ENCODE results near the gene MLH1. TPM values are rescaled to one million over a fixed set of nuclear protein-coding genes. Genes with fewer than 3 reads are reported as not detected.
"Not testable (repeated sequence)": the region's sequence is repeated elsewhere in the genome, so short reads cannot be mapped to it uniquely, and the experiment has no call there.

Gene MLH1
- total and polyA plus RNA-seq, 9 donors, result 39.9 to 59.4 (median 50.3) TPM

DNA sequence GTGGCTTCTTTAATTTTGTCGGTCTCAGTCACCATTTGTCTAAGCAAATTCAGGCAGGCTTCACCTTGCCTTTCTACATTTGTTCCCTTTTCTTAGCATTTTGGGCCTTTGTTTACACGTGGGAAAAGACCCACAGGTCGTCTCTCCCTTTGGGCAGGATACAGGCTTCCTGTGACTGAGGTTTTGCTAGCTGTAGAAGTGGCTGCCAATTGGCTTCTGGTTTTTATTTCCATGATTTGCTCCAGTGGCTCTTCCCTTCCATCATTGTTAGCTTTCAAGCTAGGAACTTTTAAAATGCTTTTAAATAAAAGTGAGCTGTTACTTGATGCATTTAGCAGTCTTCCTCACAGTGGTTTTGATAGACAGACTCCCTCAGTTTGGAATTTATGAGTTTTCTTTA, 37.3 kb downstream of the MLH1 start:
- H3K4me1 ChIP-seq (ENCODE audit: control insufficient read depth, insufficient read depth, low read length), result peaks cover 14% of the 10 kb centered on the region
- peak overlapping the region; percentile 72 for H3K27ac ChIP-seq (ENCODE audit: low read length)
- H3K9me3 ChIP-seq (replicated peaks; ENCODE audit: control insufficient read depth, low read depth, low read length), result peaks cover 2% of the 10 kb centered on the region
- H3K4me3 ChIP-seq (ENCODE audit: low read length), result no peak overlapping the region
- peak; percentile 93 for DNase-seq
- no peaks in the 10 kb centered on the region for H3K27me3 ChIP-seq (ENCODE audit: control insufficient read depth, insufficient read depth, low read length)
- WGBS (ENCODE audit: insufficient coverage), result no CpG with 5 or more reads among the region's 3 CpGs
- H3K36me3 ChIP-seq (ENCODE audit: control insufficient read depth, insufficient read depth, low read length), result peaks cover 57% of the 10 kb centered on the region

DNA sequence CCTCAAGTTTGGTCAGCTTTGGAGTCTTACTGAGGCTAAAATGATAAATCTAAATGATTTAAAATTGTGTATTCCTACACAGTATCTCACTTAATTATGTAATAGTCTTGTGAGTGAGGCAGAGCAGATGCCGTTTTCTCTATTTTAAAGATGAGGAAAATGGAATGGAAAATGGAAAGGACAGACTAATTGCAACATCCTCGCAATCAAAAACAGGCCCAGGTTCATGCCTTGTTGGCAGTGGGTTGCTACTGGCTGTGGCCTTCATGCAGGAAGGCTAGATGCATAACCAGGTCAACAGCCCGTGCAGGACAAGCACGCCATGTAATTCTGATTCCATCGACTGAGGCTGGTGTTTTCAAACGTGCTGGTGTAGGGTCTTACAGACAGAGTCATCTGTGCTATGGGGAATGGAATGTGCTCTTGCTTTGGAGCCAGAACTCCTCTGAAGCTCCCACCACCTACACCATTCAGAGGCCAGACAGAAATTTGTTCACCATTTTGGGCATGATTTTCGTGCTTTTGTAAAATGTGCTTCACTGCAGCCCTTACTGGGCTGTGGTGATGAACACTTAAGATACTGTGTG, 37.9 kb downstream of the MLH1 start:
- H3K36me3 ChIP-seq (ENCODE audit: control insufficient read depth, insufficient read depth, low read length), result peaks cover 58% of the 10 kb centered on the region
- H3K27me3 ChIP-seq (ENCODE audit: control insufficient read depth, insufficient read depth, low read length), result no peaks in the 10 kb centered on the region
- peaks cover 14% of the 10 kb centered on the region for H3K4me1 ChIP-seq (ENCODE audit: control insufficient read depth, insufficient read depth, low read length)
- peak; percentile 45 for DNase-seq
- H3K9me3 ChIP-seq (replicated peaks; ENCODE audit: control insufficient read depth, low read depth, low read length), result peaks cover 8% of the 10 kb centered on the region
- 88% methylated on average over 1 of the region's 7 CpGs for WGBS (ENCODE audit: insufficient coverage)
- no peak overlapping the region for H3K4me3 ChIP-seq (ENCODE audit: low read length)
- peak overlapping the region; percentile 18 for H3K27ac ChIP-seq (ENCODE audit: low read length)

DNA sequence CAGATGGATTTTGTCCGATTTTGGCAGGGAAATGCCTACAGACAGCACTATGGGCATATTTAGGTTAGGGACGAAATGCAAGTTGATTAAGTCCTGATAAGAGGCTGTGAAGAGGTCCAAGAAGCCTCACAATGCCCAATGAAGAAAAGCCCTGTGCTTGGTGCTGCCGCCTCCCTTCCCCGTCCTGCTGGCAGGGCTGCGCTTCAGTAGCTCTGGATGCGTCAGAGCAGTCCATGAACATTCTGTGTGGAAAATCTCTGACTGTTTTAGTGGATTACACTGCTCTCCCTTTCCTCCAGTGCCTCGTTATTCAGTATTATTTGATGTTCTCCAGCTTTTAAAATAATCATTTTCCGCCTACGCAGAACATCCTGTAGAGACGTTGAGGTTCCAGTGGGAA, 39.6 kb downstream of the MLH1 start:
- DNase-seq, result peak; percentile 94
- Histone ChIP-seq H3K9me3 (replicated peaks; ENCODE audit: control insufficient read depth, low read depth, low read length) (peaks cover 15% of the 10 kb centered on the region), H3K27ac (ENCODE audit: low read length) (peak overlapping the region; percentile 69), H3K27me3 (ENCODE audit: control insufficient read depth, insufficient read depth, low read length) (no peaks in the 10 kb centered on the region), H3K36me3 (ENCODE audit: control insufficient read depth, insufficient read depth, low read length) (peaks cover 59% of the 10 kb centered on the region), H3K4me1 (ENCODE audit: control insufficient read depth, insufficient read depth, low read length) (peaks cover 14% of the 10 kb centered on the region), H3K4me3 (ENCODE audit: low read length) (no peak overlapping the region)
- 33% methylated on average over 2 of the region's 10 CpGs for WGBS (ENCODE audit: insufficient coverage)

DNA sequence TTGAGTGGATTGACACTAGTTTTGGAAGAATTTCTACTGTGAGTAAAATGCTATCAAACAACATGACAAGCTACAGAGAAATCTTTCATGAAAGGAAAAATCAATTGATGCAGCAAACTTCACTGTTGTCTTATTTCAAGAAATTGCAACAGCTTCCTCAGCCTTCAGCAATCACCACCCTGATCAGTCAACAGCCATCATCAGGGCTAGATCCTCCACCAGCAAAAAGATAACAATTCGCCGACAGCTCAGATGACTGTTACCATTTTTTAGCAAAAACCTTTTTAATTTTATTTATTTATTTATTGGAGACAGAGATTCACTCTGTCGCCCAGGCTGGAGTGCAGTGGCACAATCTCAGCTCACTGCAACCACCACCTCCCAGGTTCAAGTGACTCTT, 44.0 kb downstream of the MLH1 start:
- H3K27ac ChIP-seq (ENCODE audit: low read length), result no peak overlapping the region
- H3K4me1 ChIP-seq (ENCODE audit: control insufficient read depth, insufficient read depth, low read length), result peaks cover 2% of the 10 kb centered on the region
- H3K36me3 ChIP-seq (ENCODE audit: control insufficient read depth, insufficient read depth, low read length), result peaks cover 62% of the 10 kb centered on the region
- WGBS (ENCODE audit: insufficient coverage), result no CpG with 5 or more reads among the region's 3 CpGs
- DNase-seq, result no peak
- H3K9me3 ChIP-seq (replicated peaks; ENCODE audit: control insufficient read depth, low read depth, low read length), result peaks cover 15% of the 10 kb centered on the region
- H3K4me3 ChIP-seq (ENCODE audit: low read length), result no peak overlapping the region
- no peaks in the 10 kb centered on the region for H3K27me3 ChIP-seq (ENCODE audit: control insufficient read depth, insufficient read depth, low read length)

DNA sequence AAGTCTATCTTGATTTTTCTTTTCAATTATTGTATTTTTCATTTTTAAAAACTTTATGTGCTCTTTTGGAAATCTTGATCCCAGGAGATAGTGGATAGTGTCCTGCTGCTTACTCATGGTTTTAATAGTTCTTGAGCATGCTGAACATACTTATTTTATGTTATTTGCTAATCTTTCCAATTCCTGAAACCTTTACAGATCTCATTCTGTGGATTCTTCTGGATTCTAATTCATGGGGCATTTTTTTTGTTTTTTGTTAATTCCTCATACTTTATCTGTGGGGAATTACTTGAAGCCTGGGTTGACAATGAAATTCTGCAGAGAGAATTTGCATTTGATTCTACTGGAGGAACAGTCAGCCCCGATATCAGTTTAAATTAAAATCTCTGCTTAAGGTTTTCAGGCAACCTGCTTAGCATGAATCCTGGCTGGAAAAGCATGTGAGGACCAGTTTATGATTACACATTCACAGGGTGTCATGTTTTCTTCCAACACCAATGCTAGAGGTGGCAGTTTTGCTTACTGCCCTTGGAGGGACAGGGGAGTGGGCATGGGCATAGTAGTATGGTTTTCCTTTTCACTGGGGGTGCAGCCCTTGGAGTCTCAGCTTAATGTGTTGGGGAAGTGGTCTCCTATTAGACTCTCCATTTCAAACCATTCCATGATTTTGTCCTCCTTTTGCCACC, 46.0 kb downstream of the MLH1 start:
- no peak overlapping the region for H3K27ac ChIP-seq (ENCODE audit: low read length)
- H3K4me3 ChIP-seq (ENCODE audit: low read length), result no peak overlapping the region

DNA sequence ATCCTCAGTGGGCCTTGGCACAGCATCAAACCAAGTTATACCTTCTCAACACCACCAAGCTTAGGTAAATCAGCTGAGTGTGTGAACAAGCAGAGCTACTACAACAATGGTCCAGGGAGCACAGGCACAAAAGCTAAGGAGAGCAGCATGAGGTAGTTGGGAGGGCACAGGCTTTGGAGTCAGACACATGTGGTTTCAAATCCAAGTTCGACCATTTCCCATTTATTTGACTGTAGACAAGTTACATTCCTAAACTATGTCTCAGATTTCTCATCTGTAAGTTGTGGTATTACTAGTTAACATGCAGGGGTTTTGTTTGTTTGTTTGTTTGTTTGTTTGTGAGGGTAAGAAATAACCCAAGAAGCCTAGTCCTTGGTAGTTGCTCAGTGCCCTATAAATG, 46.9 kb downstream of the MLH1 start:
- Histone ChIP-seq H3K9me3 (replicated peaks; ENCODE audit: control insufficient read depth, low read depth, low read length) (peaks cover 14% of the 10 kb centered on the region), H3K36me3 (ENCODE audit: control insufficient read depth, insufficient read depth, low read length) (peaks cover 53% of the 10 kb centered on the region), H3K27me3 (ENCODE audit: control insufficient read depth, insufficient read depth, low read length) (no peaks in the 10 kb centered on the region), H3K27ac (ENCODE audit: low read length) (no peak overlapping the region), H3K4me3 (ENCODE audit: low read length) (no peak overlapping the region), H3K4me1 (ENCODE audit: control insufficient read depth, insufficient read depth, low read length) (peaks cover 2% of the 10 kb centered on the region)
- WGBS (ENCODE audit: insufficient coverage), result no CpG with 5 or more reads among the region's 1 CpG
- no peak for DNase-seq

More for the DNA sequence above, 46.0 kb downstream of the MLH1 start:
- Histone ChIP-seq H3K27me3 (ENCODE audit: control insufficient read depth, insufficient read depth, low read length) (no peaks in the 10 kb centered on the region), H3K9me3 (replicated peaks; ENCODE audit: control insufficient read depth, low read depth, low read length) (peaks cover 15% of the 10 kb centered on the region), H3K36me3 (ENCODE audit: control insufficient read depth, insufficient read depth, low read length) (peaks cover 56% of the 10 kb centered on the region), H3K4me1 (ENCODE audit: control insufficient read depth, insufficient read depth, low read length) (peaks cover 2% of the 10 kb centered on the region)
- no CpG with 5 or more reads among the region's 1 CpG for WGBS (ENCODE audit: insufficient coverage)
- no peak for DNase-seq

DNA sequence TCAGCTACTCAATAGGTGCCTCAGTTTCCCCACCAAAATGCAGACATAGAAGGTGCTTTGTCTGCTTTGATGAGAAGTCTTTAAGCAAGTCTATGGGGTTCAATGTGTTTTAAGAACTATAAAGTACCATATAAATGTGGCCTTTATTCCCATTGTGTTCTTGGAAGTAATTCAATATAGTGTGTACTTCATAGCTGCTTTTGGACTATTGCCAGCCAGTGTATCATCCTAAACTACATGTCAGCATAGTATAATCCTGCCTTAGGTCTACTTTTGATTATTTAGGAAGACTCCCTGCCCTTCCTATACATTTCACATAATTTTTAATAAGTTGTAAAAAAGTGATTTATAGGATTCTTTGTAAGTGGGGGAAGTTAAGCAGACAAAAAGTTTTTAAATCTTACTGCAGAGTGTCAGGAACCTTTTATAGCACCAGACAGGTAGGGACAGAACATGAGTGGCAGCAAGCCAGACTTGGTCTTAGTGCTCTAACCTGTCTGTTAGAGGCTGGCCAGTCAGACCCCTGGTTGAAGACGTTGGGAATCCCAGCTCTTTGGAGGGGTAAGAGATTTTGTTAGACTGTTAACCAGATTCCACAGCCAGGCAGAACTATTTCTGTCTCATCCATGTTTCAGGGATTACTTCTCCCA, 48.4 kb downstream of the MLH1 start:
- DNase-seq, result peak; percentile 45
- H3K4me1 ChIP-seq (ENCODE audit: control insufficient read depth, insufficient read depth, low read length), result peaks cover 2% of the 10 kb centered on the region
- peaks cover 39% of the 10 kb centered on the region for H3K36me3 ChIP-seq (ENCODE audit: control insufficient read depth, insufficient read depth, low read length)
- no peaks in the 10 kb centered on the region for H3K27me3 ChIP-seq (ENCODE audit: control insufficient read depth, insufficient read depth, low read length)
- no peak overlapping the region for H3K4me3 ChIP-seq (ENCODE audit: low read length)
- peak overlapping the region; percentile 20 for H3K27ac ChIP-seq (ENCODE audit: low read length)
- WGBS (ENCODE audit: insufficient coverage), result no CpG with 5 or more reads among the region's 1 CpG
- H3K9me3 ChIP-seq (replicated peaks; ENCODE audit: control insufficient read depth, low read depth, low read length), result peaks cover 3% of the 10 kb centered on the region

DNA sequence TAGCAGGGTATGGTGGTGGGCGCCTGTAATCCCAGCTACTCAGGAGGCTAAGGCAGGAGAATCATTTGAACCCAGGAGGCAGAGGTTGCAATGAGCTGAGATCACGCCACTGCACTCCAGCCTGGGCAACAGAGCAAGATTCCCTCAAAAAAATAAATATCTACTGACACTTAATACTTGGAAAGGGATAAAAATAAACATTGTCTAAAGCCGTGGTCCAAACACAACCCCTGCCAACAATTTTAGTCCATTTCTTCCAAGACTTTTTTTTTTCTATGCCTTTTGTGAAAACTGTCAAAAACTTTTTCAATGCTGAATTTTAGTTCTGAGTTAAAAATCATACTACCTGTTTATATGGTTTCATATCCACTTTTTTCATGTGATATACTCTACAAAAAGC, 49.4 kb downstream of the MLH1 start:
- not testable (repeated sequence) for H3K4me1 ChIP-seq (ENCODE audit: control insufficient read depth, insufficient read depth, low read length); H3K9me3 ChIP-seq (replicated peaks; ENCODE audit: control insufficient read depth, low read depth, low read length); H3K4me3 ChIP-seq (ENCODE audit: low read length); H3K27ac ChIP-seq (ENCODE audit: low read length); H3K27me3 ChIP-seq (ENCODE audit: control insufficient read depth, insufficient read depth, low read length)
- DNase-seq, result peak; percentile 67
- WGBS (ENCODE audit: insufficient coverage), result no CpG with 5 or more reads among the region's 3 CpGs
- H3K36me3 ChIP-seq (ENCODE audit: control insufficient read depth, insufficient read depth, low read length), result peaks cover 40% of the 10 kb centered on the region

DNA sequence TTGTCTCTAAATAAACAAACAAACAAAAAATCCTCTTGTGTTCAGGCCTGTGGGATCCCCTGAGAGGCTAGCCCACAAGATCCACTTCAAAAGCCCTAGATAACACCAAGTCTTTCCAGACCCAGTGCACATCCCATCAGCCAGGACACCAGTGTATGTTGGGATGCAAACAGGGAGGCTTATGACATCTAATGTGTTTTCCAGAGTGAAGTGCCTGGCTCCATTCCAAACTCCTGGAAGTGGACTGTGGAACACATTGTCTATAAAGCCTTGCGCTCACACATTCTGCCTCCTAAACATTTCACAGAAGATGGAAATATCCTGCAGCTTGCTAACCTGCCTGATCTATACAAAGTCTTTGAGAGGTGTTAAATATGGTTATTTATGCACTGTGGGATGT, 57.0 kb downstream of the MLH1 start:
- Histone ChIP-seq H3K27ac (ENCODE audit: low read length) (peak overlapping the region; percentile 60), H3K27me3 (ENCODE audit: control insufficient read depth, insufficient read depth, low read length) (no peaks in the 10 kb centered on the region), H3K36me3 (ENCODE audit: control insufficient read depth, insufficient read depth, low read length) (peaks cover 50% of the 10 kb centered on the region), H3K9me3 (replicated peaks; ENCODE audit: control insufficient read depth, low read depth, low read length) (no peaks in the 10 kb centered on the region), H3K4me1 (ENCODE audit: control insufficient read depth, insufficient read depth, low read length) (peaks cover 13% of the 10 kb centered on the region), H3K4me3 (ENCODE audit: low read length) (no peak overlapping the region)
- no CpG with 5 or more reads among the region's 1 CpG for WGBS (ENCODE audit: insufficient coverage)
- peak; percentile 95 for DNase-seq

DNA sequence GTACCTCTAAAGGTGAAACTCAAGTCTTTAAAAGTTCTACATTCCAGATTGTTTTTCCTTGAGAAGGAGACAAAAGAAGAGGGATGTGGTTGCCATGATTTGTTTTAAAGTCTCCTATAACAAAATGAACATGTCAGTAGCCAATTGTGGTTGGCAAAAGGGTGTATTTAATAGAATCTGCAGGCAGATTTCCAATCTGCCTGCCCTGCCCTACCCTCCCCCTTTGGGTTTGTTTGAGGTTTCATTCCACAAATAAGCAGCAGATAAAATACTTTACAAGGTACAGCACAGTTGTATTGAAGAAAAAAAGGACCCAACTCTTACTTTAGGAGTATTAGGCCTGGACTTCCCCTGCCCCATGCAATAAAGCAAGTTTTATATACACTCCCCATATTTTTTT, 59.5 kb downstream of the MLH1 start:
- Histone ChIP-seq H3K4me1 (ENCODE audit: control insufficient read depth, insufficient read depth, low read length) (peaks cover 13% of the 10 kb centered on the region), H3K4me3 (ENCODE audit: low read length) (no peak overlapping the region), H3K27me3 (ENCODE audit: control insufficient read depth, insufficient read depth, low read length) (no peaks in the 10 kb centered on the region), H3K27ac (ENCODE audit: low read length) (no peak overlapping the region), H3K9me3 (replicated peaks; ENCODE audit: control insufficient read depth, low read depth, low read length) (no peaks in the 10 kb centered on the region), H3K36me3 (ENCODE audit: control insufficient read depth, insufficient read depth, low read length) (peaks cover 53% of the 10 kb centered on the region)
- no peak for DNase-seq
